ENCODE results near the gene CFTR. TPM values are rescaled to one million over a fixed set of nuclear protein-coding genes. Genes with fewer than 3 reads are reported as not detected.

CFTR gene
- total RNA-seq, 4 donors from 2014 or later: 3.4 to 13.5 (median 7.1) TPM

DNA sequence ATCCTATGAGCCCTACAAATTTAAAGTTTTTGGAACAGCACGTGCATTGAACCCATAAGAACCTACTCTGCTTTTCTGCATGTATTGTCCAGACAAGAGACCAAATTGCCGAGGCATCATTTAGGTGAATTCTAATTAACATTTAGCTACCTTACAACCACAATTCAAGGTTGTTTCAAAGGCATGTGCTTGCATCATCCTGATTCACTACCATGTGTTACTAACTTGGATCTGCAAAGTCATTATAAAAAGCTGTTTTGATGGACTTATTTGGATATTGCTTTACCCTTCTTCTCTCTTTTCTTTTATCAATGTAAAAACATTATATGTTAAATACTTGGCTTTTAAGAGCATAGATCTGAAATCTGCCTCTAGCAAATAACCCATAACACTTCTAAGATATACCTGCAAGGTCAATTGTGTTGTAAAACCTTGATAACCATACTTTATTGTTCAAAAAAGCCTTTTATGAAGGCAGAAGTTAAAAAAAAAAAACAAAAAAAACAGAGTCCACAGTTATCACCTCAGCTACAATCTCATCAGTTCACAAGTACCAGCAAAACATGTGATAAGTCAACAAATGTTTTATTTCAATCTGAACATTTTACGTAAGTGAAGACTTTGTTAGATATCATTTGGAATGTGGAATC lies 51.9 kb downstream of the CFTR start:
- 66% methylated on average over 3 of the region's 3 CpGs for WGBS
- Histone ChIP-seq H3K27me3 (no peaks in the 10 kb centered on the region), H3K4me1 (no peaks in the 10 kb centered on the region), H3K4me3 (no peak overlapping the region), H3K9me3 (no peaks in the 10 kb centered on the region), H3K27ac (no peak overlapping the region), H3K36me3 (no peaks in the 10 kb centered on the region)
- no peak for DNase-seq (ENCODE audit: low spot score in 2 of 2)
- TF ChIP-seq POLR2A (IDR thresholded peaks at IDR 0.05): no peak
- TF ChIP-seq, protein P1, sequence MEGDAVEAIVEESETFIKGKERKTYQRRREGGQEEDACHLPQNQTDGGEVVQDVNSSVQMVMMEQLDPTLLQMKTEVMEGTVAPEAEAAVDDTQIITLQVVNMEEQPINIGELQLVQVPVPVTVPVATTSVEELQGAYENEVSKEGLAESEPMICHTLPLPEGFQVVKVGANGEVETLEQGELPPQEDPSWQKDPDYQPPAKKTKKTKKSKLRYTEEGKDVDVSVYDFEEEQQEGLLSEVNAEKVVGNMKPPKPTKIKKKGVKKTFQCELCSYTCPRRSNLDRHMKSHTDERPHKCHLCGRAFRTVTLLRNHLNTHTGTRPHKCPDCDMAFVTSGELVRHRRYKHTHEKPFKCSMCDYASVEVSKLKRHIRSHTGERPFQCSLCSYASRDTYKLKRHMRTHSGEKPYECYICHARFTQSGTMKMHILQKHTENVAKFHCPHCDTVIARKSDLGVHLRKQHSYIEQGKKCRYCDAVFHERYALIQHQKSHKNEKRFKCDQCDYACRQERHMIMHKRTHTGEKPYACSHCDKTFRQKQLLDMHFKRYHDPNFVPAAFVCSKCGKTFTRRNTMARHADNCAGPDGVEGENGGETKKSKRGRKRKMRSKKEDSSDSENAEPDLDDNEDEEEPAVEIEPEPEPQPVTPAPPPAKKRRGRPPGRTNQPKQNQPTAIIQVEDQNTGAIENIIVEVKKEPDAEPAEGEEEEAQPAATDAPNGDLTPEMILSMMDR (IDR thresholded peaks at IDR 0.05): no peak
- no peak for TF ChIP-seq EP300 (IDR thresholded peaks at IDR 0.05)
- no peak for TF ChIP-seq POLR2AphosphoS5 (IDR thresholded peaks at IDR 0.05)

- no peak for DNase-seq (ENCODE audit: low spot score in 2 of 2)
- no peaks in the 10 kb centered on the region for H3K9me3 ChIP-seq
- no peaks in the 10 kb centered on the region for H3K4me1 ChIP-seq
- no peak for TF ChIP-seq POLR2AphosphoS5 (IDR thresholded peaks at IDR 0.05)
- TF ChIP-seq, protein P1 (IDR thresholded peaks at IDR 0.05): no peak
- no peak overlapping the region for H3K27ac ChIP-seq
- 79% methylated on average over 2 of the region's 2 CpGs for WGBS
- no peaks in the 10 kb centered on the region for H3K27me3 ChIP-seq
- no peaks in the 10 kb centered on the region for H3K36me3 ChIP-seq
- no peak overlapping the region for H3K4me3 ChIP-seq
Measured at GRCh38 chr7:117538053-117538452, 58.2 kb downstream of the CFTR start.

DNA sequence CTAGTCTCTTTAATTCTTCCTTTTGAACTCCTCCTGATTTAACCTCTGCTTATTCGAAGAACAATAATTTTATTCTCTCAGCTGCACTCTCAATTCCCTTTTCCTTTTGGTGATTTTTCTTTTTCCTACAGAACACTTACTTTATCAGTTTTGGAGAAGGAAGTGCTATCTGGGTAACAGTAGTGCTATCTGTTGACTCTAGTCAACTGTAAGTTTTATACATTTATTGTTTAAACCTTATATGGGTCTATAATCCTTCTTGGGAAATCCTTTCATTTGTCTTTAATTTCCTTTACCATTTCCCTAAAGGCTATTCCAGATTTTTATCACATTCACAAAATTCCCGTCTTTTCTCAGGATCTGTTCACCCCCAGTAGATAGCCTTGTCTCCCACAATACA lies 64.2 kb downstream of the CFTR start:
- 68% methylated on average over 2 of the region's 2 CpGs for WGBS
- no peak for DNase-seq (ENCODE audit: low spot score in 2 of 2)
- no peaks in the 10 kb centered on the region for H3K27me3 ChIP-seq
- H3K4me3 ChIP-seq: no peak overlapping the region
- H3K27ac ChIP-seq: no peak overlapping the region
- no peaks in the 10 kb centered on the region for H3K36me3 ChIP-seq
- H3K9me3 ChIP-seq: no peaks in the 10 kb centered on the region
- no peaks in the 10 kb centered on the region for H3K4me1 ChIP-seq
- TF ChIP-seq, protein P1 (IDR thresholded peaks at IDR 0.05): no peak
- TF ChIP-seq POLR2A (IDR thresholded peaks at IDR 0.05) (no peak), POLR2AphosphoS5 (IDR thresholded peaks at IDR 0.05) (no peak), EP300 (IDR thresholded peaks at IDR 0.05) (no peak)

DNA sequence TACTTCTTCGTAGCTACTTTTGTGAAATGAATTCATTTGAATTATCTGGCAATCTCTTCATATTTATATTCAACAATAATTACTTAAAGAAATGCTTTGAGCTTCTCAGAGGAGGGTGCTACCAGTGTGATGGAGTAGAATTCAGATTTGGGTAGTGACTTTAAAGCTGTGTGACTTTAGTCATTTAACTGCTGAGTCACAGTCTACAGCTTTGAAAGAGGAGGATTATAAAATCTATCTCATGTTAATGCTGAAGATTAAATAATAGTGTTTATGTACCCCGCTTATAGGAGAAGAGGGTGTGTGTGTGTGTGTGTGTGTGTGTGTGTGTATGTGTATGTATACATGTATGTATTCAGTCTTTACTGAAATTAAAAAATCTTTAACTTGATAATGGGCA lies 68.2 kb downstream of the CFTR start:
- 79% methylated on average over 2 of the region's 2 CpGs for WGBS
- no peaks in the 10 kb centered on the region for H3K27me3 ChIP-seq
- H3K4me1 ChIP-seq: no peaks in the 10 kb centered on the region
- H3K4me3 ChIP-seq: no peak overlapping the region
- H3K27ac ChIP-seq: no peak overlapping the region
- H3K36me3 ChIP-seq: no peaks in the 10 kb centered on the region
- no peak for DNase-seq (ENCODE audit: low spot score in 2 of 2)
- H3K9me3 ChIP-seq: no peaks in the 10 kb centered on the region
- TF ChIP-seq POLR2AphosphoS5 (IDR thresholded peaks at IDR 0.05) (no peak), POLR2A (IDR thresholded peaks at IDR 0.05) (no peak), EP300 (IDR thresholded peaks at IDR 0.05) (no peak)
- TF ChIP-seq, protein P1 (IDR thresholded peaks at IDR 0.05): no peak

DNA sequence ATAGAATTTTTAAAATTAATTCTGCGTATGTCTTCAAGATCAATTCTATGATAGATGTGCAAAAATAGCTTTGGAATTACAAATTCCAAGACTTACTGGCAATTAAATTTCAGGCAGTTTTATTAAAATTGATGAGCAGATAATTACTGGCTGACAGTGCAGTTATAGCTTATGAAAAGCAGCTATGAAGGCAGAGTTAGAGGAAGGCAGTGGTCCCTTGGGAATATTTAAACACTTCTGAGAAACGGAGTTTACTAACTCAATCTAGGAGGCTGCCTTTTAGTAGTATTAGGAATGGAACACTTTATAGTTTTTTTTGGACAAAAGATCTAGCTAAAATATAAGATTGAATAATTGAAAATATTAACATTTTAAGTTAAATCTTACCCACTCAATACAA lies 70.8 kb downstream of the CFTR start:
- Histone ChIP-seq H3K36me3 (no peaks in the 10 kb centered on the region), H3K27ac (no peak overlapping the region), H3K4me3 (no peak overlapping the region), H3K27me3 (no peaks in the 10 kb centered on the region), H3K9me3 (no peaks in the 10 kb centered on the region), H3K4me1 (no peaks in the 10 kb centered on the region)
- TF ChIP-seq POLR2AphosphoS5 (IDR thresholded peaks at IDR 0.05) (no peak), EP300 (IDR thresholded peaks at IDR 0.05) (no peak), POLR2A (IDR thresholded peaks at IDR 0.05) (no peak)
- TF ChIP-seq, protein P1 (IDR thresholded peaks at IDR 0.05): no peak
- WGBS: 34% methylated on average over 2 of the region's 2 CpGs
- no peak for DNase-seq (ENCODE audit: low spot score in 2 of 2)
